ENCODE data around the gene ZNRD2.

DNA sequence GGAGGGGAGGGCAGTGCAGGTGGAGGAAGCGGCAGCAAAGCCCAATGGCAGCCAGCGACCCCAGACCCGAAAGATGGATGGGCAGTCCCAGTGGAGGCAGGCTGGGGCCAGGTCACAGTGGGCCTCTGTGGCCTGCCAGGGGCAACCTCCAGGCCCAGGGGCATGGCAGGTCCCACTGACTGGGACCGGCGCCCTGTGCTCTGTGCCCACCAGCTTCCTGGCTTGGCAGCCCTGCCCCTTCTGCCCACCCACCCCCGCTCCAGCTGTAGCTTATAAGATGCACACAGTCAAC lies 29.6 kb downstream of the ZNRD2 start:
- TF ChIP-seq EZH2 (IDR thresholded peaks at IDR 0.05; ENCODE audit: low read depth, low read length, severe bottlenecking) = no peak
- TF ChIP-seq, protein P1, sequence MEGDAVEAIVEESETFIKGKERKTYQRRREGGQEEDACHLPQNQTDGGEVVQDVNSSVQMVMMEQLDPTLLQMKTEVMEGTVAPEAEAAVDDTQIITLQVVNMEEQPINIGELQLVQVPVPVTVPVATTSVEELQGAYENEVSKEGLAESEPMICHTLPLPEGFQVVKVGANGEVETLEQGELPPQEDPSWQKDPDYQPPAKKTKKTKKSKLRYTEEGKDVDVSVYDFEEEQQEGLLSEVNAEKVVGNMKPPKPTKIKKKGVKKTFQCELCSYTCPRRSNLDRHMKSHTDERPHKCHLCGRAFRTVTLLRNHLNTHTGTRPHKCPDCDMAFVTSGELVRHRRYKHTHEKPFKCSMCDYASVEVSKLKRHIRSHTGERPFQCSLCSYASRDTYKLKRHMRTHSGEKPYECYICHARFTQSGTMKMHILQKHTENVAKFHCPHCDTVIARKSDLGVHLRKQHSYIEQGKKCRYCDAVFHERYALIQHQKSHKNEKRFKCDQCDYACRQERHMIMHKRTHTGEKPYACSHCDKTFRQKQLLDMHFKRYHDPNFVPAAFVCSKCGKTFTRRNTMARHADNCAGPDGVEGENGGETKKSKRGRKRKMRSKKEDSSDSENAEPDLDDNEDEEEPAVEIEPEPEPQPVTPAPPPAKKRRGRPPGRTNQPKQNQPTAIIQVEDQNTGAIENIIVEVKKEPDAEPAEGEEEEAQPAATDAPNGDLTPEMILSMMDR (IDR thresholded peaks at IDR 0.05; ENCODE audit: control extremely low read depth in 1 of 3, insufficient read depth in 1 of 3, low read depth in 1 of 3, low read length in 3 of 3) = no peak
